ENCODE data around the gene PPP2R2B. TPM values are rescaled to one million over a fixed set of nuclear protein-coding genes. Genes with fewer than 3 reads are reported as not detected.

Gene PPP2R2B
- not detected in 2 replicates for total RNA-seq

GRCh38 chr5:146878476-146879172 is at the start of gene PPP2R2B:
PPP2R2B (minus strand) TSS chr5:146878757.

